HEK293 (cell line): ENCODE data around the gene BMPR2.
A peak's percentile ranks its signal among the peaks of the same experiment; 100 is the strongest.
"Not testable (repeated sequence)": the region's sequence is repeated elsewhere in the genome, so short reads cannot be mapped to it uniquely, and the experiment has no call there.

Source experiments
- CTCF ChIA-PET: fragments of 350-600 bp; formaldehyde crosslinking; extraction: SDS; loops from one replicate; lab custom pipeline; 2021; ENCODE audit warnings: antibody characterized with exemption; lab: Yijun Ruan, JAX
- POLR2A ChIA-PET: fragments of 300-600 bp; formaldehyde crosslinking; extraction: SDS; loops from one replicate; lab custom pipeline; 2020; ENCODE audit warnings: antibody characterized with exemption, inconsistent platforms; lab: Yijun Ruan, JAX
- H3K27ac ChIP-seq: fragments of 200-500 bp; sonication (Bioruptor generic); 2 replicates; pipeline ENCODE4 v1.5.1; 2014; ENCODE audit warnings: low read depth, low read length, control low read depth, inconsistent platforms; ENCODE audit errors: extremely low read depth
- H3K36me3 ChIP-seq, 2 experiments: fragments of 200-500 bp in 1 of 2; sonication (Bioruptor generic) in 1 of 2; 1 replicate in 1 of 2; 2 replicates in 1 of 2; pipeline ENCODE4 v1.5.1; 2014 to 2017; ENCODE audit warnings: inconsistent platforms in 2 of 2, low read length in 2 of 2; ENCODE audit not compliant: control insufficient read depth in 2 of 2, insufficient read depth in 1 of 2
- H3K4me1 ChIP-seq: fragments of 200-500 bp; sonication (Bioruptor generic); 2 replicates; pipeline ENCODE4 v1.5.1; 2014; ENCODE audit warnings: mild to moderate bottlenecking, low read length, inconsistent platforms; ENCODE audit not compliant: control insufficient read depth, insufficient read depth
- H3K4me3 ChIP-seq: 2 replicates; pipeline ENCODE4 v1.5.1; 2011; ENCODE audit warnings: low read depth, mild to moderate bottlenecking, control low read depth, low read length, moderate library complexity
- H3K9me3 ChIP-seq: fragments of 200-500 bp; sonication (Bioruptor generic); 2 replicates; pipeline ENCODE4 v1.5.1; 2014; ENCODE audit warnings: low read depth, low read length, inconsistent platforms; ENCODE audit not compliant: control insufficient read depth, insufficient read depth
- EGR2 ChIP-seq: fragments of 450-650 bp; formaldehyde crosslinking; IDR thresholded peaks from 2 replicates; pipeline ENCODE4 v1.5.1; 2016; ENCODE audit warnings: low read depth, missing biosample characterization, missing genetic modification characterization
- GLIS1 ChIP-seq: fragments of 450-650 bp; formaldehyde crosslinking; IDR thresholded peaks from 2 replicates; pipeline ENCODE4 v1.5.1; 2016; ENCODE audit warnings: missing biosample characterization, missing genetic modification characterization
- HOXD13 ChIP-seq: sonication (generic); formaldehyde crosslinking; IDR thresholded peaks from 2 replicates; pipeline ENCODE4 v1.8.0; 2022; ENCODE audit warnings: missing genetic modification reagents, borderline replicate concordance
- KLF16 ChIP-seq: fragments of 450-650 bp; formaldehyde crosslinking; IDR thresholded peaks from 2 replicates; pipeline ENCODE4 v1.5.1; 2017; ENCODE audit warnings: missing biosample characterization, missing genetic modification characterization
- KLF8 ChIP-seq: fragments of 450-650 bp; formaldehyde crosslinking; IDR thresholded peaks from 2 replicates; pipeline ENCODE4 v1.5.1; 2016; ENCODE audit warnings: missing biosample characterization, missing genetic modification characterization
- KLF9 ChIP-seq: fragments of 450-650 bp; formaldehyde crosslinking; IDR thresholded peaks from 2 replicates; pipeline ENCODE4 v1.5.1; 2016; ENCODE audit warnings: missing biosample characterization, missing genetic modification characterization, low read depth
- PRDM1 ChIP-seq: fragments of 450-650 bp; formaldehyde crosslinking; IDR thresholded peaks from 2 replicates; pipeline ENCODE4; 2016; ENCODE audit warnings: missing biosample characterization, missing genetic modification characterization
- PRDM6 ChIP-seq: fragments of 450-650 bp; formaldehyde crosslinking; IDR thresholded peaks from 2 replicates; pipeline ENCODE4 v1.5.1; 2017; ENCODE audit warnings: missing biosample characterization, missing genetic modification characterization
- SP2 ChIP-seq: fragments of 450-650 bp; formaldehyde crosslinking; IDR thresholded peaks from 2 replicates; pipeline ENCODE4 v1.5.1; 2016; ENCODE audit warnings: missing biosample characterization, missing genetic modification characterization
- YY1 ChIP-seq: fragments of 450-650 bp; formaldehyde crosslinking; IDR thresholded peaks from 2 replicates; pipeline ENCODE4 v1.5.1; 2018; ENCODE audit warnings: missing biosample characterization, missing genetic modification characterization
- ZFHX2 ChIP-seq: fragments of 450-650 bp; formaldehyde crosslinking; conservative IDR thresholded peaks from 2 replicates; pipeline ENCODE4 v1.5.1; 2016; ENCODE audit warnings: missing biosample characterization, missing genetic modification characterization
- ZFP37 ChIP-seq: fragments of 450-650 bp; formaldehyde crosslinking; IDR thresholded peaks from 2 replicates; pipeline ENCODE4 v1.5.1; 2016; ENCODE audit warnings: missing biosample characterization, missing genetic modification characterization
- ZNF174 ChIP-seq: fragments of 450-650 bp; formaldehyde crosslinking; IDR thresholded peaks from 2 replicates; pipeline ENCODE4 v1.5.0; 2017; ENCODE audit warnings: missing biosample characterization, mild to moderate bottlenecking, missing genetic modification characterization
- ZNF18 ChIP-seq: fragments of 450-650 bp; formaldehyde crosslinking; IDR thresholded peaks from 2 replicates; pipeline ENCODE4 v1.5.1; 2016; ENCODE audit warnings: missing biosample characterization, missing genetic modification characterization
- ZNF26 ChIP-seq: fragments of 450-650 bp; formaldehyde crosslinking; IDR thresholded peaks from 2 replicates; pipeline ENCODE4 v1.5.1; 2016; ENCODE audit warnings: missing biosample characterization, missing genetic modification characterization
- ZNF311 ChIP-seq: fragments of 450-650 bp; formaldehyde crosslinking; IDR thresholded peaks from 2 replicates; pipeline ENCODE4 v1.5.1; 2017; ENCODE audit warnings: missing biosample characterization, missing genetic modification characterization, borderline replicate concordance
- ZNF341 ChIP-seq: fragments of 450-650 bp; formaldehyde crosslinking; IDR thresholded peaks from 2 replicates; pipeline ENCODE4; 2016; ENCODE audit warnings: low read depth, missing biosample characterization, missing genetic modification characterization
- ZNF423 ChIP-seq: fragments of 450-650 bp; formaldehyde crosslinking; IDR thresholded peaks from 2 replicates; pipeline ENCODE4 v1.5.1; 2016; ENCODE audit warnings: missing biosample characterization, missing genetic modification characterization
- ZNF747 ChIP-seq: fragments of 450-650 bp; formaldehyde crosslinking; IDR thresholded peaks from 2 replicates; pipeline ENCODE4 v1.5.1; 2016; ENCODE audit warnings: missing biosample characterization, missing genetic modification characterization

Gene BMPR2

GRCh38 chr2:202344178-202344577 lies 31.9 kb upstream of the BMPR2 start:
- Histone ChIP-seq H3K4me3 (no peak overlapping the region), H3K27ac (no peak overlapping the region), H3K9me3 (no peaks in the 10 kb centered on the region), H3K4me1 (0 out of 2 replicates have a peak, but pooled peaks cover 2% of the 10 kb centered on the region), H3K36me3 (no peaks in the 10 kb centered on the region; a peak in 1 of 3 replicates)
- TF ChIP-seq EGR2 (tag by site-specific recombination) (peak; percentile 28; the same call in 1 of the 2 replicates), ZNF747 (tag by site-specific recombination) (no peak), GLIS1 (tag by site-specific recombination) (no peak), ZFP37 (no peak), ZFHX2 (tag by site-specific recombination) (0 out of 2 replicates have a peak, but pooled peaks have one; percentile 24)
- ChIA-PET CTCF (no interaction called here), POLR2A (no interaction called here)

- POLR2A ChIA-PET, result interaction anchor here (0.6 kb wide), 1 partner anchor 946 kb away, joined by 3 read pairs; no protein-coding TSS in a partner anchor
- TF ChIP-seq ZNF423 (tag by site-specific recombination) (no peak), ZNF26 (tag by site-specific recombination) (no peak), KLF16 (tag by site-specific recombination) (no peak), HOXD13 (CRISPR knock-in tag) (no peak), ZNF18 (no peak), PRDM1 (tag by site-specific recombination) (no peak), ZNF311 (tag by site-specific recombination) (no peak), SP2 (no peak)
- no peaks in the 10 kb centered on the region; a peak in 1 of 3 replicates for H3K36me3 ChIP-seq
- H3K9me3 ChIP-seq, result no peaks in the 10 kb centered on the region
- no peak overlapping the region for H3K4me3 ChIP-seq
- no peak overlapping the region for H3K27ac ChIP-seq
- H3K4me1 ChIP-seq, result no peaks in the 10 kb centered on the region
- CTCF ChIA-PET, result interaction anchor here (1.1 kb wide), 1 partner anchor 9 kb away, joined by 3 read pairs; no protein-coding TSS in a partner anchor
Observed at GRCh38 chr2:202346180-202346579, 29.9 kb upstream of the BMPR2 start.

GRCh38 chr2:202353430-202353829 lies 22.7 kb upstream of the BMPR2 start:
- H3K27ac ChIP-seq, result no peak overlapping the region
- CTCF ChIA-PET, result no interaction called here
- H3K36me3 ChIP-seq, result no peaks in the 10 kb centered on the region

GRCh38 chr2:202355993-202356505 lies 20.1 kb upstream of the BMPR2 start:
- Histone ChIP-seq H3K27ac (no peak overlapping the region), H3K4me3 (no peak overlapping the region), H3K9me3 (no peaks in the 10 kb centered on the region), H3K36me3 (no peaks in the 10 kb centered on the region), H3K4me1 (no peaks in the 10 kb centered on the region; the same call in 1 of the 2 replicates)
- TF ChIP-seq KLF8, result no peak
- TF ChIP-seq KLF9 (tag by site-specific recombination), result no peak
- TF ChIP-seq PRDM6 (tag by site-specific recombination), result 0 out of 2 replicates have a peak, but pooled peaks have one; percentile 30
- POLR2A ChIA-PET, result no interaction called here
- CTCF ChIA-PET, result no interaction called here

More at GRCh38 chr2:202353430-202353829, 22.7 kb upstream of the BMPR2 start:
- TF ChIP-seq YY1 (tag by site-specific recombination) (no peak), ZNF174 (no peak), ZNF341 (no peak)
- Histone ChIP-seq H3K9me3 (no peaks in the 10 kb centered on the region), H3K4me3 (no peak overlapping the region), H3K4me1 (no peaks in the 10 kb centered on the region; the same call in 1 of the 2 replicates)
- POLR2A ChIA-PET, result no interaction called here

GRCh38 chr2:202358924-202359323 lies 17.2 kb upstream of the BMPR2 start:
- H3K27ac ChIP-seq, H3K4me1 ChIP-seq, H3K4me3 ChIP-seq, H3K36me3 ChIP-seq, CTCF ChIA-PET, POLR2A ChIA-PET, H3K9me3 ChIP-seq: not testable (repeated sequence)
